Kidney epithelial cell (primary cell): Measurements from ENCODE around the gene GPAT2. TPM values are rescaled to one million over a fixed set of nuclear protein-coding genes. Genes with fewer than 3 reads are reported as not detected.
A peak's percentile ranks its signal among the peaks of the same experiment; 100 is the strongest.
"Not testable (repeated sequence)": the region's sequence is repeated elsewhere in the genome, so short reads cannot be mapped to it uniquely, and the experiment has no call there.

Source experiments
- DNase-seq: peaks from one replicate; pipeline ENCODE4 v3.0.0-alpha.2; 2010; ENCODE audit warnings: low read depth
- H3K27me3 ChIP-seq: 2 replicates; pipeline ENCODE4 v1.6.0; 2011; ENCODE audit warnings: low read length; ENCODE audit not compliant: control insufficient read depth, insufficient read depth
- H3K36me3 ChIP-seq: 2 replicates; pipeline ENCODE4 v1.5.1; 2011; ENCODE audit warnings: low read length; ENCODE audit not compliant: control insufficient read depth, insufficient read depth
- H3K4me3 ChIP-seq: 2 replicates; pipeline ENCODE4 v1.5.1; 2011; ENCODE audit warnings: low read depth, mild to moderate bottlenecking, control low read depth, low read length
- CTCF ChIP-seq: IDR thresholded peaks from 2 replicates; pipeline ENCODE4 v1.5.1; 2011; ENCODE audit warnings: mild to moderate bottlenecking, moderate library complexity, low read length, control low read depth, inconsistent platforms; ENCODE audit not compliant: insufficient read depth, poor library complexity, severe bottlenecking
- total RNA-seq: library from RNA; depleted of rRNA; stranded (reverse); fragments of >200 nt; gene quantifications from 2 replicates; pipeline ENCODE4 v1.2.3, GENCODE V29; 2015

GPAT2 gene
- total RNA-seq, 1 donor from 2014 or later = 1.3 TPM

- no peak for TF ChIP-seq CTCF
- Histone ChIP-seq H3K4me3 (no peak overlapping the region), H3K27me3 (no peaks in the 10 kb centered on the region), H3K36me3 (no peaks in the 10 kb centered on the region)
- DNase-seq = no peak
These were observed 10.2 kb downstream of the GPAT2 start for GRCh38 chr2:96024336-96025193.

- DNase-seq, H3K4me3 ChIP-seq, H3K27me3 ChIP-seq, H3K36me3 ChIP-seq: not testable (repeated sequence)
These were observed 11.0 kb downstream of the GPAT2 start for GRCh38 chr2:96023701-96024100.

GRCh38 chr2:96022701-96023447, 11.8 kb downstream of the GPAT2 start:
- H3K36me3 ChIP-seq, H3K27me3 ChIP-seq, H3K4me3 ChIP-seq: not testable (repeated sequence)
- TF ChIP-seq CTCF = peak; percentile 80
- peak; percentile 28 for DNase-seq

GRCh38 chr2:96022126-96022525, 12.6 kb downstream of the GPAT2 start:
- not testable (repeated sequence) for H3K36me3 ChIP-seq, H3K27me3 ChIP-seq, DNase-seq, H3K4me3 ChIP-seq

- not testable (repeated sequence) for DNase-seq, H3K27me3 ChIP-seq, H3K36me3 ChIP-seq, H3K4me3 ChIP-seq
These were observed 13.6 kb downstream of the GPAT2 start for GRCh38 chr2:96021142-96021541.

GRCh38 chr2:96019909-96020590, 14.7 kb downstream of the GPAT2 start:
- DNase-seq, H3K4me3 ChIP-seq, H3K36me3 ChIP-seq, H3K27me3 ChIP-seq: not testable (repeated sequence)

GRCh38 chr2:96016321-96016720, 18.4 kb downstream of the GPAT2 start:
- not testable (repeated sequence) for DNase-seq, H3K27me3 ChIP-seq, H3K4me3 ChIP-seq, H3K36me3 ChIP-seq

- not testable (repeated sequence) for H3K27me3 ChIP-seq, DNase-seq, H3K36me3 ChIP-seq, H3K4me3 ChIP-seq
These were observed 21.9 kb downstream of the GPAT2 start for GRCh38 chr2:96012792-96013264.

- H3K36me3 ChIP-seq, H3K27me3 ChIP-seq, H3K4me3 ChIP-seq, DNase-seq: not testable (repeated sequence)
These were observed 22.5 kb downstream of the GPAT2 start for GRCh38 chr2:96012086-96012791.
